ENCODE data around the gene TMBIM1. TPM values are rescaled to one million over a fixed set of nuclear protein-coding genes. Genes with fewer than 3 reads are reported as not detected.

TMBIM1 gene
- total RNA-seq (2014; rRNA removed; shearing (Covaris generic); ENCODE audit: low replicate concordance), result 17.0 and 23.3 TPM in 2 replicates

DNA sequence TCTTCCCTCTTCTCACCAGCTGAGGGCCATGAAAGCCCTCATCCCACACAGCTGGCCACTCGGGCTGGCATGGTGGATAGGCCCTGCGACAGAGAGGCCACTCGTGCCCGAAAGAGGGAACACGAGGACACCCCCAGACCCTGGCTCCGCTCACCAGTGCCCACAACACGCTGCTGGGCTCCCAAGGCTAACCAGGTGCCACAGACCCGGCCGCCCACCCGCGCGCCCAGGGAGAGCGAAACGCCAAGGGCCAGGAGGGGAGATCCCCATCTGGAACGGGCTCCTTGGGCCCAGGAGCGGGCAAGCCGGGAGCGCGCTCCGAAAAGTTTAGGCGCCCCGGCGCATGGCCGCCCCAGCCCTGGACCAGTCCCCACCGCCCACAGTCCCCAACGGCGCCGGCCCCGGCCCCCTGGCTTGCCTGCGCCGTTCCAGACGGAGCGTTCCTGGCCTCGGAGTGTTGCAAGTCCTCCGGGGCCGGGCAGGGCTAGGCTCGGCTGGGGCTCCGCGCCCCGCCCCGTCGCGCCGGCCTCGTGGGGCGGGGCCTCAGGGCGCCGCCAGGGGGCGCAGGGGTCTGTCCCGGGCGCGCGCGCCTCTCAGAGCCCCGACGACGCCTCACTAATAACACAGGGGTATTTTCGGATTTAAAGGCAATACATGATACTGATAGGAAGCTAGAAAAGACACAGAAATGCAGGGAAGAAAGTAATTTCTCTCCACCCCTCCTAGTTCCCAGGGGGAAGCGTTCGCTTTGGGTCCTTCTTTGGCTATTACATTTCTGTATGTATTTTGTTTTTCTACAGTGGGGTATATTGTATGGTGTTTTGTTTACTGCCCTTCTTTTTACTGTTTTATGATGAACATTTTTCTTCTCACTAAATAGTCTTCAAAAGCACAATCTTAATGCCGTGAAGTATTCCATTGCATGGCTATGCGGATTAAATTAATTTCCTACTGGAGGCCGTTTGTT, at the start of gene TMBIM1:
Gene TMBIM1 (minus strand): TSS at position 456 of the 967 bp plus-strand sequence. CDS start 10,362 bp downstream, outside the sequence.
- Histone ChIP-seq H2AFZ (ENCODE audit: low read length) (peak within 1 kb of the TSS; percentile 70; the same call in 1 of the 2 replicates), H3K4me1 (ENCODE audit: low read length) (peaks cover 40% of the 10 kb centered on the region), H3K79me2 (ENCODE audit: low read length) (no peaks in the 10 kb centered on the region)

GRCh38 chr2:218341381-218341780, 49.1 kb upstream of the TMBIM1 start:
- Histone ChIP-seq H3K36me3 (ENCODE audit: insufficient read depth, low read length) (no peaks in the 10 kb centered on the region; the same call in 1 of the 2 replicates), H4K20me1 (ENCODE audit: insufficient read depth, low read depth, low read length) (no peaks in the 10 kb centered on the region), H3K9me2 (replicated peaks; ENCODE audit: insufficient read depth, low read length) (no peaks in the 10 kb centered on the region), H2AFZ (ENCODE audit: low read length) (no peak overlapping the region), H3K9me3 (ENCODE audit: low read length) (no peaks in the 10 kb centered on the region), H3K27ac (ENCODE audit: low read length) (no peak overlapping the region), H3K9ac (ENCODE audit: low read length) (no peak overlapping the region), H3K4me3 (ENCODE audit: low read length) (no peak overlapping the region), H3K27me3 (ENCODE audit: low read length) (no peaks in the 10 kb centered on the region), H3K79me2 (ENCODE audit: low read length) (no peaks in the 10 kb centered on the region), H3K4me1 (ENCODE audit: low read length) (no peaks in the 10 kb centered on the region), H3K4me2 (ENCODE audit: low read depth, low read length, poor library complexity, severe bottlenecking) (no peak overlapping the region)
- no peak for DNase-seq

More for the DNA sequence above, at the start of gene TMBIM1:
- no peaks in the 10 kb centered on the region for H3K27me3 ChIP-seq (ENCODE audit: low read length)
- H3K36me3 ChIP-seq (ENCODE audit: insufficient read depth, low read length), result no peaks in the 10 kb centered on the region
- peak within 1 kb of the TSS; percentile 73 for H3K4me2 ChIP-seq (ENCODE audit: low read depth, low read length, poor library complexity, severe bottlenecking)
- peak within 1 kb of the TSS; percentile 67; the same call in 1 of the 2 replicates for H3K4me3 ChIP-seq (ENCODE audit: low read length)
- peak; percentile 90 for DNase-seq
- peak within 1 kb of the TSS; percentile 71 for H3K9ac ChIP-seq (ENCODE audit: low read length)
- H4K20me1 ChIP-seq (ENCODE audit: insufficient read depth, low read depth, low read length), result no peaks in the 10 kb centered on the region
- peak within 1 kb of the TSS; percentile 75 for H3K27ac ChIP-seq (ENCODE audit: low read length)
- no peaks in the 10 kb centered on the region for H3K9me2 ChIP-seq (replicated peaks; ENCODE audit: insufficient read depth, low read length)
- no peaks in the 10 kb centered on the region for H3K9me3 ChIP-seq (ENCODE audit: low read length)

GRCh38 chr2:218340656-218341055, 48.4 kb upstream of the TMBIM1 start:
- no peaks in the 10 kb centered on the region for H4K20me1 ChIP-seq (ENCODE audit: insufficient read depth, low read depth, low read length)
- H3K9me2 ChIP-seq (replicated peaks; ENCODE audit: insufficient read depth, low read length), result no peaks in the 10 kb centered on the region
- no peak overlapping the region for H2AFZ ChIP-seq (ENCODE audit: low read length)
- no peaks in the 10 kb centered on the region for H3K79me2 ChIP-seq (ENCODE audit: low read length)
- H3K4me1 ChIP-seq (ENCODE audit: low read length), result peaks cover 3% of the 10 kb centered on the region
- no peak overlapping the region for H3K4me3 ChIP-seq (ENCODE audit: low read length)
- H3K36me3 ChIP-seq (ENCODE audit: insufficient read depth, low read length), result no peaks in the 10 kb centered on the region; the same call in 1 of the 2 replicates
- H3K4me2 ChIP-seq (ENCODE audit: low read depth, low read length, poor library complexity, severe bottlenecking), result no peak overlapping the region
- no peak for DNase-seq
- H3K9me3 ChIP-seq (ENCODE audit: low read length), result no peaks in the 10 kb centered on the region
- no peak overlapping the region for H3K27ac ChIP-seq (ENCODE audit: low read length)
- no peak overlapping the region for H3K9ac ChIP-seq (ENCODE audit: low read length)
- H3K27me3 ChIP-seq (ENCODE audit: low read length), result no peaks in the 10 kb centered on the region

DNA sequence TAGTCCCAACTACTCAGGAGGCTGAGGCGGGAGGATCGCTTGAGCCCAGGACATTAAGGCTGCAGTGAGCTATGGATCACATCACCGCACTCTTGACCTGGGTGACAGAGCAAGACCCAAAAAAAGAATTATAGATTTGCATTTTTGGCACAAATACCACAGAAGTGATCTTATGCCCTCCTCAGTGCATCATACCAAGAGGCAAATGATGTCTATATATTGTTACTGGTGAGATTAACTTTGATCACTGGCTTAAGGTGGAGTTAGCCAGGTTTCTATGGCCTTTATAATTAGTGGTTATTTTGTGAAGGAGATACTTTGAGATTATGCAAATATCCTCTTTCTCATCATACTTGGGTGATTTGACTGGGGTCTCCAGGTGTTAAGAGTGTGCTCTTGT, 42.2 kb upstream of the TMBIM1 start:
- H3K4me1 ChIP-seq (ENCODE audit: low read length), result peaks cover 63% of the 10 kb centered on the region
- H3K9me3 ChIP-seq (ENCODE audit: low read length), result no peaks in the 10 kb centered on the region
- H3K79me2 ChIP-seq (ENCODE audit: low read length), result no peaks in the 10 kb centered on the region
- no peaks in the 10 kb centered on the region for H4K20me1 ChIP-seq (ENCODE audit: insufficient read depth, low read depth, low read length)
- no peaks in the 10 kb centered on the region for H3K36me3 ChIP-seq (ENCODE audit: insufficient read depth, low read length)
- no peak overlapping the region for H2AFZ ChIP-seq (ENCODE audit: low read length)
- no peak overlapping the region for H3K4me3 ChIP-seq (ENCODE audit: low read length)
- peak overlapping the region; percentile 78 for H3K4me2 ChIP-seq (ENCODE audit: low read depth, low read length, poor library complexity, severe bottlenecking)
- H3K27ac ChIP-seq (ENCODE audit: low read length), result peak overlapping the region; percentile 93
- H3K9ac ChIP-seq (ENCODE audit: low read length), result no peak overlapping the region; the same call in 1 of the 2 replicates
- H3K27me3 ChIP-seq (ENCODE audit: low read length), result no peaks in the 10 kb centered on the region
- no peaks in the 10 kb centered on the region for H3K9me2 ChIP-seq (replicated peaks; ENCODE audit: insufficient read depth, low read length)
- DNase-seq, result peak; percentile 94

- H3K9me2 ChIP-seq (replicated peaks; ENCODE audit: insufficient read depth, low read length), result no peaks in the 10 kb centered on the region
- H3K36me3 ChIP-seq (ENCODE audit: insufficient read depth, low read length), result no peaks in the 10 kb centered on the region
- H3K9me3 ChIP-seq (ENCODE audit: low read length), result no peaks in the 10 kb centered on the region
- no peak overlapping the region for H2AFZ ChIP-seq (ENCODE audit: low read length)
- peak overlapping the region; percentile 57; the same call in 1 of the 2 replicates for H3K4me3 ChIP-seq (ENCODE audit: low read length)
- peak overlapping the region; percentile 78 for H3K4me2 ChIP-seq (ENCODE audit: low read depth, low read length, poor library complexity, severe bottlenecking)
- peak overlapping the region; percentile 66 for H3K9ac ChIP-seq (ENCODE audit: low read length)
- no peaks in the 10 kb centered on the region for H4K20me1 ChIP-seq (ENCODE audit: insufficient read depth, low read depth, low read length)
- peak; percentile 83 for DNase-seq
- no peaks in the 10 kb centered on the region for H3K79me2 ChIP-seq (ENCODE audit: low read length)
- H3K4me1 ChIP-seq (ENCODE audit: low read length), result peaks cover 77% of the 10 kb centered on the region
- H3K27ac ChIP-seq (ENCODE audit: low read length), result peak overlapping the region; percentile 93
- no peaks in the 10 kb centered on the region for H3K27me3 ChIP-seq (ENCODE audit: low read length)
Observed at GRCh38 chr2:218332920-218333645, 40.8 kb upstream of the TMBIM1 start.

DNA sequence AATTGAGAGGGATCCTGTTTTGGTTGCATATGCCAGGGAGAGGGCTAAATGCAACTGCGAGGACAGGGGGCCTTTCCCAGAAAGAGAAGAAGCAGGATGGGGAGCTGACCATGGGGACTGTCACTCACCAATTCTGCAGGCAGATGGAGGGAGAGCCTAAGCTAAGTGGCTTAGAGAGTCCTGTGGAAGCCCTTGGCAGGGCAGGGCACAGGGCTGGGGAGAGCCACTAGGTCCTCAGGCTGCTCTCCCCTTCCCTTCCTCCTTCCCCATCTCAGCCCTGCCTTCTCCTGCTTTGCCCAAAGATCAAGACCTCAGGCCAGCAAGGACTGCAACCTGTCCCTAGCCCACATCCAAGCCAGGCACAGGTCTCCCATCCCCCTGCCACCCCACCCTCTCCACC, 40.0 kb upstream of the TMBIM1 start:
- peak overlapping the region; percentile 78 for H3K4me2 ChIP-seq (ENCODE audit: low read depth, low read length, poor library complexity, severe bottlenecking)
- no peak overlapping the region for H2AFZ ChIP-seq (ENCODE audit: low read length)

DNA sequence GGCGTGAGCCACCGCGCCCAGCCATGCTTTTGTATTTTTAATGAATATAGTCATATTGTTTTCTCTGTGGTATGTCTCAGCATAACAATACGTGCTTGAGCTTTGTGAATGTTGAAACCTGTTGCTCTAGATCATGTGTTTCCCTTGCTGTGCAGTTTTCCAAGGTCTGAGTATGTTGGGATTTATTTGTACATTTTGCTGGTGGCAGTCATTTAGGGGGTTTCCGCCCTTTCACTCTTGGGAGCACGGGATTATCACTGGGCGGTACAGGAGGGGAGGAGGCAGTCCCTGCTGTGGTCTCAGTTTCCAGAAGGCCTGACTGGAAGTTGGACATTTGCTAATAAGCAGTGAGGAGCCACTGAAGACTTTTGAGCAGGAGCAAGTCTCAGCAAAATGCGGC, 39.4 kb upstream of the TMBIM1 start:
- DNase-seq, result no peak
- Histone ChIP-seq H2AFZ (ENCODE audit: low read length) (no peak overlapping the region), H3K9me2 (replicated peaks; ENCODE audit: insufficient read depth, low read length) (no peaks in the 10 kb centered on the region), H3K27ac (ENCODE audit: low read length) (peak overlapping the region; percentile 93), H3K4me2 (ENCODE audit: low read depth, low read length, poor library complexity, severe bottlenecking) (peak overlapping the region; percentile 78), H3K79me2 (ENCODE audit: low read length) (no peaks in the 10 kb centered on the region), H3K9ac (ENCODE audit: low read length) (peak overlapping the region; percentile 66), H4K20me1 (ENCODE audit: insufficient read depth, low read depth, low read length) (no peaks in the 10 kb centered on the region), H3K27me3 (ENCODE audit: low read length) (no peaks in the 10 kb centered on the region), H3K4me3 (ENCODE audit: low read length) (peak overlapping the region; percentile 57; the same call in 1 of the 2 replicates), H3K9me3 (ENCODE audit: low read length) (no peaks in the 10 kb centered on the region), H3K4me1 (ENCODE audit: low read length) (peaks cover 90% of the 10 kb centered on the region), H3K36me3 (ENCODE audit: insufficient read depth, low read length) (no peaks in the 10 kb centered on the region)

More for the DNA sequence above, 40.0 kb upstream of the TMBIM1 start:
- DNase-seq, result peak; percentile 47
- Histone ChIP-seq H3K36me3 (ENCODE audit: insufficient read depth, low read length) (no peaks in the 10 kb centered on the region), H3K9ac (ENCODE audit: low read length) (peak overlapping the region; percentile 66), H3K4me3 (ENCODE audit: low read length) (peak overlapping the region; percentile 57; the same call in 1 of the 2 replicates), H3K9me2 (replicated peaks; ENCODE audit: insufficient read depth, low read length) (no peaks in the 10 kb centered on the region), H3K79me2 (ENCODE audit: low read length) (no peaks in the 10 kb centered on the region), H3K4me1 (ENCODE audit: low read length) (peaks cover 85% of the 10 kb centered on the region), H3K27ac (ENCODE audit: low read length) (peak overlapping the region; percentile 93), H3K9me3 (ENCODE audit: low read length) (no peaks in the 10 kb centered on the region), H4K20me1 (ENCODE audit: insufficient read depth, low read depth, low read length) (no peaks in the 10 kb centered on the region), H3K27me3 (ENCODE audit: low read length) (no peaks in the 10 kb centered on the region)

All from Karpas-422 (cell line).